GM12892 (cell line): ENCODE data around the gene PYGM.

ENCODE experiments used
- POLR2A ChIP-seq: IDR thresholded peaks from 2 replicates; pipeline ENCODE4 v1.6.1; 2011; ENCODE audit warnings: low read depth, low read length, control low read depth
- TAF1 ChIP-seq: IDR thresholded peaks from 2 replicates; pipeline ENCODE4 v1.6.1; 2011; ENCODE audit warnings: low read depth, mild to moderate bottlenecking, control low read depth, low read length, borderline replicate concordance

DNA sequence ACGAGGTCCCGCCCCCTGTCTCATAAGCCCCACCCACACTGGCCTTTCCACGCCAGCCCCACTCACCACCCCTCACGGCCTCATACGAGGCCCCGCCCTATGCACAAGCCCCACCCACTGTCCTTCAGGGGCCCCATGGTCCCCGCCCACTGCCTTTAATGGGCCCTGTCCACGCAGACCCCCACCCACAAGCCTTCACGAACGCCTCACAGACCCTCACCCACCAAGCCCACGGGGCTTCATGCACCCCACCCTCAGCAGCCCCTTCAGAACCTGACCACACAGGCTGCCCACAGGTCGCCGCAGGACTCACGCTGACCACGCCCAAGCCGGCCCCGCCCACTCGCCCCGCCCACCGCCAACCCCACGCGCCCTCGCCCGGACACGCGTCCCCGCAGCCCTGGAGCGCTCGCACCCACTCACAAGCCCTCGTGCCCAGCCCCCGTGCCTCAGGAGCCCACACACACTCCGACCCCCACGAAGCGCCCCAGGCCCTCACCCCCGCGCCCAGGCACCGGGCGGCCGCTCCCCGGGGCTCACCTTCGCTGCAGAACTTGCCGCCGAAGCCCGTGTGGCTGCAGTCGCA, 47.3 kb downstream of the PYGM start:
- TF ChIP-seq POLR2A = no peak
- no peak for TF ChIP-seq TAF1
